K562 (cell line): ENCODE measurements around the gene WDR46. TPM values are rescaled to one million over a fixed set of nuclear protein-coding genes. Genes with fewer than 3 reads are reported as not detected.

Source experiments
- BHLHE40 ChIP-seq: IDR thresholded peaks from 2 replicates; pipeline ENCODE4 v1.6.1; 2011; ENCODE audit warnings: low read length, improper control_type of control experiment
- EGR1 ChIP-seq: fragments of 450-650 bp; conservative IDR thresholded peaks from 2 replicates; pipeline ENCODE4 v1.6.1; 2017; ENCODE audit warnings: mild to moderate bottlenecking
- FOXK2 ChIP-seq, 2 experiments: fragments of 450-650 bp; IDR thresholded peaks in 1 of 2; conservative IDR thresholded peaks in 1 of 2; 2 replicates each; pipeline ENCODE4 v1.6.1; 2016; ENCODE audit warnings: low read depth in 2 of 2, mild to moderate bottlenecking in 1 of 2
- JUN ChIP-seq, 2 experiments: sonication (generic) in 1 of 2; formaldehyde crosslinking in 1 of 2; IDR thresholded peaks; 2 replicates each; pipeline versions ENCODE4 v1.6.1 to v1.8.0; 2012 to 2022; ENCODE audit warnings: borderline replicate concordance in 2 of 2, mild to moderate bottlenecking in 2 of 2, improper control_type of control experiment in 1 of 2, low read depth in 1 of 2, low read length in 1 of 2, missing genetic modification reagents in 1 of 2
- JUND ChIP-seq, 2 experiments: IDR thresholded peaks; 2 replicates in 1 of 2; 3 replicates in 1 of 2; pipeline ENCODE4 v1.6.1; 2011; ENCODE audit warnings: borderline replicate concordance in 2 of 2, low read depth in 2 of 2, low read length in 2 of 2, improper control_type of control experiment in 1 of 2, missing biosample characterization in 1 of 2, missing genetic modification characterization in 1 of 2, missing genetic modification reagents in 1 of 2
- KDM1A ChIP-seq, 2 experiments: fragments of 450-650 bp; IDR thresholded peaks; 2 replicates each; pipeline ENCODE4 v1.6.1; 2016; ENCODE audit warnings: mild to moderate bottlenecking in 2 of 2
- RCOR1 ChIP-seq, 2 experiments: IDR thresholded peaks; 2 replicates each; pipeline ENCODE4 v1.6.1; 2012; ENCODE audit warnings: low read depth in 2 of 2, low read length in 2 of 2, borderline replicate concordance in 1 of 2, improper control_type of control experiment in 1 of 2
- SMARCE1 ChIP-seq: fragments of 450-650 bp; IDR thresholded peaks from 2 replicates; pipeline ENCODE4 v1.7.1; 2016; ENCODE audit warnings: mild to moderate bottlenecking
- polyA plus RNA-seq, 8 experiments: library from polyadenylated mRNA; depleted of rRNA in 4 of 8; stranded (reverse) in 5 of 8; unstranded in 3 of 8; fragments of >200 nt; fragmentation: Nextera tagmentation in 2 of 8; fragmentation: Illumina TruSeq in 1 of 8; extraction: Ambion mirVana in 2 of 8; extraction: Trizol in 1 of 8; gene quantifications; 2 replicates each; pipeline versions ENCODE4 v1.2.1 to v1.2.3, GENCODE V29; 2011 to 2014; ENCODE audit warnings: inconsistent platforms in 1 of 8, missing spikeins in 1 of 8
- total RNA-seq, 7 experiments: library from RNA; depleted of rRNA in 6 of 7; stranded (reverse); fragments of >200 nt in 6 of 7; fragmentation: Illumina TruSeq in 2 of 7; extraction: Trizol in 2 of 7; gene quantifications; 2 replicates each; pipeline versions ENCODE4 v1.2.1 to v1.2.3, GENCODE V29; 2011 to 2021; ENCODE audit warnings: low replicate concordance in 1 of 7
- TF ChIP-seq, protein P1 (sequence below): sonication (generic); formaldehyde crosslinking; IDR thresholded peaks from 2 replicates; pipeline ENCODE4 v1.8.0; 2023; ENCODE audit warnings: mild to moderate bottlenecking, missing genetic modification reagents
- TF ChIP-seq, protein P2 (sequence below): sonication (generic); formaldehyde crosslinking; IDR thresholded peaks from 2 replicates; pipeline ENCODE4 v1.8.1; 2023; ENCODE audit warnings: mild to moderate bottlenecking, missing genetic modification reagents, moderate library complexity
- TF ChIP-seq, protein P3 (sequence below), 2 experiments: fragments of 450-650 bp; IDR thresholded peaks; 2 replicates each; pipeline ENCODE4 v1.6.1; 2018; ENCODE audit warnings: mild to moderate bottlenecking in 2 of 2, low read depth in 1 of 2; ENCODE audit not compliant: partially characterized antibody in 2 of 2
- TF ChIP-seq, protein P4 (sequence below): sonication (generic); formaldehyde crosslinking; IDR thresholded peaks from 2 replicates; pipeline ENCODE4 v1.8.0; 2022; ENCODE audit warnings: missing genetic modification reagents, mild to moderate bottlenecking, moderate library complexity, borderline replicate concordance
- TF ChIP-seq, protein P5 (sequence below), 2 experiments: fragments of 450-650 bp in 1 of 2; sonication (generic) in 1 of 2; formaldehyde crosslinking in 1 of 2; IDR thresholded peaks in 1 of 2; conservative IDR thresholded peaks in 1 of 2; 2 replicates each; pipeline versions ENCODE4 v1.6.1 to v1.8.1; 2016 to 2023; ENCODE audit warnings: mild to moderate bottlenecking in 2 of 2, moderate library complexity in 2 of 2, inconsistent platforms in 1 of 2, missing genetic modification reagents in 1 of 2

WDR46 gene
- total and polyA plus RNA-seq, 9 of the 15 experiments (the other 6 are each of a cell fraction or from before 2014, with no cell fraction given), result 8.9 to 146 (median 93.1) TPM

DNA sequence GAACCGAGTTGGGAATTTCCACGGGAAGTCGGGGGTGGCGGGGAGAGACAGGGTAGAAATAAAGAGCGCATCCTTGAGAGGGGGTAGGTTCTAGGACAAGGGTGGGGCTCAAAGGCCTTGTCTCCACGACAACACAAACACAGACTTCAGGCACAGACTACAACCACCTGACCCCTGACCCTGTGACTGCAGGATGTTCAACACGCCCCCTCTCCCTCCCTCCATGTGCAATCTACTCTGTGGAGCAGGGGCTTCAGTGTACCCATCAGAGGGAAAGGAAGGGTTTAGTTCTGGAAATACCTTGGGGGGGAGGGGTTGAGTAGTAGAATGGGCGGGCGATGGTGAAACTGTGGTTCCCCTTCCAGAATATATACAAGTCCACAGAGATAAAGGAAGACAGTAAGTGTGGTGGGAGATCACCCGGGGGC lies 25.5 kb upstream of the WDR46 start (continued):
- TF ChIP-seq, protein P1, sequence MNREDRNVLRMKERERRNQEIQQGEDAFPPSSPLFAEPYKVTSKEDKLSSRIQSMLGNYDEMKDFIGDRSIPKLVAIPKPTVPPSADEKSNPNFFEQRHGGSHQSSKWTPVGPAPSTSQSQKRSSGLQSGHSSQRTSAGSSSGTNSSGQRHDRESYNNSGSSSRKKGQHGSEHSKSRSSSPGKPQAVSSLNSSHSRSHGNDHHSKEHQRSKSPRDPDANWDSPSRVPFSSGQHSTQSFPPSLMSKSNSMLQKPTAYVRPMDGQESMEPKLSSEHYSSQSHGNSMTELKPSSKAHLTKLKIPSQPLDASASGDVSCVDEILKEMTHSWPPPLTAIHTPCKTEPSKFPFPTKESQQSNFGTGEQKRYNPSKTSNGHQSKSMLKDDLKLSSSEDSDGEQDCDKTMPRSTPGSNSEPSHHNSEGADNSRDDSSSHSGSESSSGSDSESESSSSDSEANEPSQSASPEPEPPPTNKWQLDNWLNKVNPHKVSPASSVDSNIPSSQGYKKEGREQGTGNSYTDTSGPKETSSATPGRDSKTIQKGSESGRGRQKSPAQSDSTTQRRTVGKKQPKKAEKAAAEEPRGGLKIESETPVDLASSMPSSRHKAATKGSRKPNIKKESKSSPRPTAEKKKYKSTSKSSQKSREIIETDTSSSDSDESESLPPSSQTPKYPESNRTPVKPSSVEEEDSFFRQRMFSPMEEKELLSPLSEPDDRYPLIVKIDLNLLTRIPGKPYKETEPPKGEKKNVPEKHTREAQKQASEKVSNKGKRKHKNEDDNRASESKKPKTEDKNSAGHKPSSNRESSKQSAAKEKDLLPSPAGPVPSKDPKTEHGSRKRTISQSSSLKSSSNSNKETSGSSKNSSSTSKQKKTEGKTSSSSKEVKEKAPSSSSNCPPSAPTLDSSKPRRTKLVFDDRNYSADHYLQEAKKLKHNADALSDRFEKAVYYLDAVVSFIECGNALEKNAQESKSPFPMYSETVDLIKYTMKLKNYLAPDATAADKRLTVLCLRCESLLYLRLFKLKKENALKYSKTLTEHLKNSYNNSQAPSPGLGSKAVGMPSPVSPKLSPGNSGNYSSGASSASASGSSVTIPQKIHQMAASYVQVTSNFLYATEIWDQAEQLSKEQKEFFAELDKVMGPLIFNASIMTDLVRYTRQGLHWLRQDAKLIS, result 0 out of 2 replicates have a peak, but pooled peaks have one; percentile 57
- TF ChIP-seq, protein P2, sequence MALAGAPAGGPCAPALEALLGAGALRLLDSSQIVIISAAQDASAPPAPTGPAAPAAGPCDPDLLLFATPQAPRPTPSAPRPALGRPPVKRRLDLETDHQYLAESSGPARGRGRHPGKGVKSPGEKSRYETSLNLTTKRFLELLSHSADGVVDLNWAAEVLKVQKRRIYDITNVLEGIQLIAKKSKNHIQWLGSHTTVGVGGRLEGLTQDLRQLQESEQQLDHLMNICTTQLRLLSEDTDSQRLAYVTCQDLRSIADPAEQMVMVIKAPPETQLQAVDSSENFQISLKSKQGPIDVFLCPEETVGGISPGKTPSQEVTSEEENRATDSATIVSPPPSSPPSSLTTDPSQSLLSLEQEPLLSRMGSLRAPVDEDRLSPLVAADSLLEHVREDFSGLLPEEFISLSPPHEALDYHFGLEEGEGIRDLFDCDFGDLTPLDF, result 0 out of 2 replicates have a peak, but pooled peaks have one; percentile 39
- TF ChIP-seq KDM1A (IDR thresholded peaks at IDR 0.05), result 0 out of 4 replicates have a peak, but pooled peaks of 1 of the 2 experiments have one; percentile 11
- TF ChIP-seq RCOR1 (IDR thresholded peaks at IDR 0.05; ENCODE audit: borderline replicate concordance in 1 of 2, low read depth in 2 of 2, low read length in 2 of 2), result peak; percentile 38 to 47; a peak in 1 of 4 replicates
- TF ChIP-seq, protein P3, sequence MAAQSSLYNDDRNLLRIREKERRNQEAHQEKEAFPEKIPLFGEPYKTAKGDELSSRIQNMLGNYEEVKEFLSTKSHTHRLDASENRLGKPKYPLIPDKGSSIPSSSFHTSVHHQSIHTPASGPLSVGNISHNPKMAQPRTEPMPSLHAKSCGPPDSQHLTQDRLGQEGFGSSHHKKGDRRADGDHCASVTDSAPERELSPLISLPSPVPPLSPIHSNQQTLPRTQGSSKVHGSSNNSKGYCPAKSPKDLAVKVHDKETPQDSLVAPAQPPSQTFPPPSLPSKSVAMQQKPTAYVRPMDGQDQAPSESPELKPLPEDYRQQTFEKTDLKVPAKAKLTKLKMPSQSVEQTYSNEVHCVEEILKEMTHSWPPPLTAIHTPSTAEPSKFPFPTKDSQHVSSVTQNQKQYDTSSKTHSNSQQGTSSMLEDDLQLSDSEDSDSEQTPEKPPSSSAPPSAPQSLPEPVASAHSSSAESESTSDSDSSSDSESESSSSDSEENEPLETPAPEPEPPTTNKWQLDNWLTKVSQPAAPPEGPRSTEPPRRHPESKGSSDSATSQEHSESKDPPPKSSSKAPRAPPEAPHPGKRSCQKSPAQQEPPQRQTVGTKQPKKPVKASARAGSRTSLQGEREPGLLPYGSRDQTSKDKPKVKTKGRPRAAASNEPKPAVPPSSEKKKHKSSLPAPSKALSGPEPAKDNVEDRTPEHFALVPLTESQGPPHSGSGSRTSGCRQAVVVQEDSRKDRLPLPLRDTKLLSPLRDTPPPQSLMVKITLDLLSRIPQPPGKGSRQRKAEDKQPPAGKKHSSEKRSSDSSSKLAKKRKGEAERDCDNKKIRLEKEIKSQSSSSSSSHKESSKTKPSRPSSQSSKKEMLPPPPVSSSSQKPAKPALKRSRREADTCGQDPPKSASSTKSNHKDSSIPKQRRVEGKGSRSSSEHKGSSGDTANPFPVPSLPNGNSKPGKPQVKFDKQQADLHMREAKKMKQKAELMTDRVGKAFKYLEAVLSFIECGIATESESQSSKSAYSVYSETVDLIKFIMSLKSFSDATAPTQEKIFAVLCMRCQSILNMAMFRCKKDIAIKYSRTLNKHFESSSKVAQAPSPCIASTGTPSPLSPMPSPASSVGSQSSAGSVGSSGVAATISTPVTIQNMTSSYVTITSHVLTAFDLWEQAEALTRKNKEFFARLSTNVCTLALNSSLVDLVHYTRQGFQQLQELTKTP (IDR thresholded peaks at IDR 0.05; ENCODE audit: low read depth in 1 of 2, partially characterized antibody in 2 of 2), result peak in 1 of 2 experiments; percentile 24
- TF ChIP-seq, protein P4, sequence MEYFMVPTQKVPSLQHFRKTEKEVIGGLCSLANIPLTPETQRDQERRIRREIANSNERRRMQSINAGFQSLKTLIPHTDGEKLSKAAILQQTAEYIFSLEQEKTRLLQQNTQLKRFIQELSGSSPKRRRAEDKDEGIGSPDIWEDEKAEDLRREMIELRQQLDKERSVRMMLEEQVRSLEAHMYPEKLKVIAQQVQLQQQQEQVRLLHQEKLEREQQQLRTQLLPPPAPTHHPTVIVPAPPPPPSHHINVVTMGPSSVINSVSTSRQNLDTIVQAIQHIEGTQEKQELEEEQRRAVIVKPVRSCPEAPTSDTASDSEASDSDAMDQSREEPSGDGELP (CRISPR knock-in tag), result peak; percentile 59; the same call in 1 of the 2 replicates
- 0 out of 2 replicates have a peak, but pooled peaks have one; percentile 13 for TF ChIP-seq JUND (IDR thresholded peaks at IDR 0.05; ENCODE audit: borderline replicate concordance, low read depth, low read length)
- 0 out of 3 replicates have a peak, but pooled peaks have one; percentile 25 for TF ChIP-seq JUND (tag; IDR thresholded peaks at IDR 0.05; ENCODE audit: borderline replicate concordance, low read depth, low read length)
- peak; percentile 42; the same call in 1 of the 2 replicates for TF ChIP-seq BHLHE40
- TF ChIP-seq EGR1, result peak; percentile 56
- TF ChIP-seq FOXK2 (conservative IDR thresholded peaks at IDR 0.05 in 1 of 2, IDR thresholded peaks at IDR 0.05 in 1 of 2; ENCODE audit: low read depth in 2 of 2), result peak; percentile 43 to 54; a peak in 2 of 4 replicates
- no peak for TF ChIP-seq SMARCE1
- TF ChIP-seq JUN (IDR thresholded peaks at IDR 0.05; ENCODE audit: borderline replicate concordance, low read depth, low read length), result no peak; the same call in 1 of the 2 replicates
- no peak for TF ChIP-seq JUN (CRISPR knock-in tag; IDR thresholded peaks at IDR 0.05; ENCODE audit: borderline replicate concordance)
- TF ChIP-seq, protein P5, sequence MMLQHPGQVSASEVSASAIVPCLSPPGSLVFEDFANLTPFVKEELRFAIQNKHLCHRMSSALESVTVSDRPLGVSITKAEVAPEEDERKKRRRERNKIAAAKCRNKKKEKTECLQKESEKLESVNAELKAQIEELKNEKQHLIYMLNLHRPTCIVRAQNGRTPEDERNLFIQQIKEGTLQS (IDR thresholded peaks at IDR 0.05), result no peak
- TF ChIP-seq, protein P5 (CRISPR knock-in tag; conservative IDR thresholded peaks at IDR 0.05), result peak; percentile 50; the same call in 1 of the 2 replicates
